ENCODE data around the gene TJP1.
"Not testable (repeated sequence)": the region's sequence is repeated elsewhere in the genome, so short reads cannot be mapped to it uniquely, and the experiment has no call there.

TJP1 gene

DNA sequence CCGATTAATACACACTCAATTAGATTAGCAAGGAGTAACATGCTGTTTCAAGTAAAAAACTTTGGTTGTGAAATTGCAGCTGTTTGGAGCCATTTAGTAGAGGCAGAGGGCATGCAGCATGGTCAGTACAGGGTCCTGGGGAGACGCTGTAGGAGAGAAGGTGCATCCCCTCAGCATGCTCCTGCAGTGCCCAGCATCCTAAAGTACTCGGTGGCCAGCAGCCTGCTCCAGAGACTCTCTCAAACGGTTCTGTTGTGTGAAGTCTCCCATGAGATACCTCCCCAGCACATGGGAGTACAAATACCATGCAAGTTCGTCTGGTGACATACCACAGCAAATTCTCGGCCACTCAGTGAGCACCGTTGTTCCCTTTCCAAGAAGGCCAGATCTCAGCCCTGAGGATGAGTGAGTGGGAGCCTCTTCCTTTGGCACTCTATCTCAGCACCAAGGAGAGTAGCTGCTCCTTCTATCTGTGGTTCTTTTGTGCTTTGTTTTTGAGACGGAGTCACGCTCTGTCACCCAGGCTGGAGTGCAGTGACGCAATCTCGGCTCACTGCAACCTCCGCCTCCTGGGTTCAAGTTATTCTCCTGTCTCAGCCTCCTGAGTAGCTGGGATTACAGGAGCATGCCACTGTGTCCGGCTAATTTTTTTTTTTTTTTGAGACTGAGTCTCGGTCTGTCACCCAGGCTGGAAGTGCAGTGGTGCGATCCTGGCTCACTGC is 72.7 kb downstream of the TJP1 start:
- peak; percentile 2 for DNase-seq

GRCh38 chr15:29747837-29748417 is 74.3 kb downstream of the TJP1 start:
- peak; percentile 26 for DNase-seq

- no peak for DNase-seq
Observed at GRCh38 chr15:29743475-29743874, 78.8 kb downstream of the TJP1 start.

GRCh38 chr15:29740692-29741311 is 81.5 kb downstream of the TJP1 start:
- no peak for DNase-seq

- DNase-seq, result peak; percentile 37
Observed at GRCh38 chr15:29736744-29737020, 85.6 kb downstream of the TJP1 start.

DNA sequence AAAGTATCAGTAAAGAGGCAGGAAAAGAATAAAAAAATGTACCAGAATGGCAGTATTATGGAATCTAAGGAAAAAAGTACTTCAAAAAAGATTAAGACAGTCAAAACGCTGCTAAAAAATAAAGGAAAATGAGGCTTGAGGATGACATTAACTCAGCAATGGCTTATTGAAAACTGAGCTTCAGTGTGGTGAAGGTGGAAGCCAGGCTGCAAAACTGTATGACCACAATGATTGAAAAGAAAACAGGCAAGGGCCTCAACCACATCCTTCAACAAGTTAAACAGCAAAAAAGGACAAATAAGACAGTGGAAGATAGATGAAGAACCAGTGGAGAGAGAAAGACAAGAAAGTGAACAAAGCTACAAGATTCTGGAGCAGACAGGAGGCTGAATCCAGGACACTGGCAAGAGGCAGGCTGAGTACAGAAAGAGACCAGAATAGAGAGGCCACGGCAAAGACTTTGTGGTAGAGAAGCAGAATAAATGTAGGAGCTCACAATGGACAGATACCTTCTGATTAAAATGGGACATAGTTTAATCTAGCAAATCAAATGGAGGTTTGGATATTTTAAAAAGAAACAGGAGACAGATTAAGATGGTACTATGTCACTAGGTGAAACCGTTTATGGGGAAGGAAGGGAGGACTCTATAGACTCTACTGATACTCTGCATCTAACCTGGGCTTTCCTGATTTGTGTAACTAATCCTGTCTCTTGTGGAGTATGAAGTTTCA is 86.1 kb downstream of the TJP1 start:
- DNase-seq, result no peak

- DNase-seq, result peak; percentile 19
Observed at GRCh38 chr15:29734917-29735572, 87.2 kb downstream of the TJP1 start.

DNA sequence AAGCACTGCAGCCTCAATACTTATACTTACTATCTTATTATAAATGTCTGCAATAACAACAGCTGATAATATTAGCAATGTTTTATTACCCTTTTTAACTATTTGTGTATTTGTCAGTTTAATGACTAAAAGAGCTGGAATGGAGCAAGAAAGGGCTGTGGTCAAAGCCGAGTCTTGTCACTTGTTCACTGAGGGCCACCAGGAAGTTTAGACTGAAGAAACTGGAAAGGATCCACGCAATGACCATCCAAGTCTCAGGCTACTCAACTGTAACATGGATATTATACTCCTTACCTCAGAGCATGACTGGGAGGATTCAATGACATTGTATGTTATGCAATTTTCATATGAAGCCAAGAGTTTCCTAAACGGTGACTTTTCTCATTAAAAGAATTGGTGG is 90.4 kb downstream of the TJP1 start:
- DNase-seq, result no peak

GRCh38 chr15:29730471-29730870 is 91.8 kb downstream of the TJP1 start:
- DNase-seq, result not testable (repeated sequence)

DNA sequence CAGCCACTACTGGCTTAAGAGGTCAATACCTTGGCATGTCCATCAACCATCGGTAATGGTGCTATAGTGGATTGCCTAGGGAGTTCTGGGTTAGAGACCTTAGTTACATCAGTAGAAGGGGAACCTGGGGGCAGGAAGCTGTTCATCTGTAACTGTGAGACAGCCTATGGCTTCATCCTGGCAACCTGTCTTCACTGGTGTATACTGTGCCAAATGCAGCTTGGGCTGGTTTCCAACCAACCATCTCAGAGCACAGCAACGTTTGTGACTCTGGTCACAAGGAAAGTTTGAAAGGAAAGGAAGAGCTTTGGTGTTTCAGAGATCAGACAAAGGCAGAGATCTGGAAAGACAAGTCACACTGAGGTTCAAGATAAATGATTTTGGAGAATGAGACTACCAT is 93.8 kb downstream of the TJP1 start:
- DNase-seq, result no peak

GRCh38 chr15:29727871-29728270 is 94.4 kb downstream of the TJP1 start:
- no peak for DNase-seq

DNA sequence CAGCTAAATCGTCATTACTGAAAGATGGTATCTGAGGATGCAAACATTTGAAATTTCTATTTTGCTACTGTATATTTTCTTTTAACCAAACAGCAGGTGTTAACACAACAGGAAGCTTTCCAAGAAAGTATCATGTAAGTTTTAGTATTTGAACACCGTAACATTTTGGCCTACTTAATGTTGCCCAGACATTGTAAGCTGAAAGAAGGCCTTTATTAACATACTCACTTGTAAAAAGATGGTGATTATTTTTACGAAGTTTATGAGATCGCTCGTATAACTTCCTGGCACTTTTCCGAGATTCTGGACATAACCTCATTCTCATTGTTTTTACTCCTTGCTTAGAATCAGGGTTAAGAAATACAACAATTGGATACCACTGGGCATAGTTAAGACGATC is 95.7 kb downstream of the TJP1 start:
- no peak for DNase-seq

DNA sequence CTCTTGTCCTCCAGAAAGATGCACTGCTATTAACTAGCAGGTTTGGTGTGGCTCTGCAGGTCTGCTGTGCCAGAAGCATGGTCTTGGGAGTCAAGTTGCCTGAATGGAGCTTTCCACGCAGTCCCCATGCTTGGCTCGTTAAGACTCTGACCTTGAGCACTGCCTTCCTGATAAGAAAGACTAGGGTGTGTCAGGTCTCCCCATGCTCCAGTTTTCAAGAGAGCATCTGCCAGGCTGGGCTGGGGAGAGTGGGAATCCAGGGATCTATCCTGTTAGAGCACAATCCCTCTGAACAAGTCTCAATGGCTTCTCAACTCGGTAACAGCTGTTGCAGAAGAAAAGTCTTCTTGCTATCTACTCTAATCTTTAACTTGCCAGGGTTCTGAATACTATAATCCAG is 98.2 kb downstream of the TJP1 start:
- no peak for DNase-seq

DNA sequence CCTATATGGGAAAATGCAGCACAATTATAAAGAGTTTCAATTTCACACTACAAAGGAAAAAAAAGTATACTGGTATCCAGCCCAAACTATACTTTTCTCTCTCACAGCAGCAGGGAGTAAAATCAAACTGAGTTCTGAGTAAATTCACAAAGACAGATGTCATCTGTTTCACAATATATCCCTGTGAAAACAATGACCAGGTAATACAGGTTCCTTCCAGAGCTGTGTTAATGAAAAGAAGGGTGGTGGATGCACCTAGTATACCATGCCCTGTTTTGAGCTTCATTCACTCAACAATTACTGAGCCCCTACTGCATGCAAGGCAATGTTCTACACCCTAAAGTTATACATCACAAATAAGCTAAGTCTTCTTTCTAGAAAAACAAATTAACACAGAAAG is 108.5 kb downstream of the TJP1 start:
- DNase-seq, result no peak

DNA sequence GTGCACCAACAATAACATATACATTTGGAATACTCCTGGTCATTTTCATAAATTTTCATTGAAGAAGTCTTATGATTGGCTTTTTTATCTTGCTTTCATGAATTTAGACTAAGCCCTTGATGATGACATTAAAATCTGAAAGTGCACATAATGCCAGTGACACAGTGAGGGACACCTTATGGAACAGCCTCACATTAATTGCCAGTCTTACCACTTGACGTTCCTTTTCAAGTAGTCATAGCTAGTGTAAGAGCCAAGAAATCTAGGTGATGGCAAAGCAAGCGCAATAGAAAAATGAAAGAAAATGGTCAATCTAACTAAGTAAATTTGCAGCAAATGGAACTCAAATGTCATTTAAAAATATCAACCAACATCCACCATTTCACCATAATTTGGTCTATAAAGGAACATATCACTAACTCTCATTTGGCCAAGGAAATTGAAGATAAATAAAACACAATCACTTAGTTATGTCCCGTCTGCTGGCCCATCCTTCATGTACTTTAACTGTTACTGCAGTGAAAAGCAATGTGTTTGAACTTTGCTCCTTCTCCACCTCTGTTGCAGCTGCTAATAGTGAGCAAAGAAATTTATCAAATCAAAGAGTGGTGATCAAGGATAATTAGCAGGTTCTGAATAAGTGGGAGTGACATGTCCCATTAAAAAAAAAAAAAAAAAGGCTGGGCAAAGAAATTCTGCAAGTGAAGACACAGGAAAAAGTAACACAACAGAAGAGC is 110.0 kb downstream of the TJP1 start:
- DNase-seq, result no peak

DNA sequence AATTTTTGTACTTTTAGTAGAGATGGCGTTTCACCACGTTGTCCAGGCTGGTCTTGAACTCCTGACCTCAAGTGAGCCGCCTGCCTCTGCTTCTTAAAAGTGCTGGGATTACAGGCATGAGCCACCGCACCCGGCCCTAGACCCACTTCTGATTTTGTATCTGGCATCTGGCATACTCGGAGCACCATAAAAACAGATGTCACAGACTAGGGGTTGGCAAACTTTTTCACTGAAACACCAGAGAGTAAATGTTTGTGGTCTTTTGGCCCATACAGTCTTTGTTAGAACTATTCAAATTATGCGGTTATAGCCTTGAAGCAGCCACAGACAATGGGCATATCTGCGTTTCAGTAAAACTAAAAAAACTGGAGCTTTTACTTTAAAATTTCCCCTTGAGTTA is 110.7 kb downstream of the TJP1 start:
- no peak for DNase-seq

GRCh38 chr15:29708519-29708918 is 113.7 kb downstream of the TJP1 start:
- DNase-seq, result no peak

DNA sequence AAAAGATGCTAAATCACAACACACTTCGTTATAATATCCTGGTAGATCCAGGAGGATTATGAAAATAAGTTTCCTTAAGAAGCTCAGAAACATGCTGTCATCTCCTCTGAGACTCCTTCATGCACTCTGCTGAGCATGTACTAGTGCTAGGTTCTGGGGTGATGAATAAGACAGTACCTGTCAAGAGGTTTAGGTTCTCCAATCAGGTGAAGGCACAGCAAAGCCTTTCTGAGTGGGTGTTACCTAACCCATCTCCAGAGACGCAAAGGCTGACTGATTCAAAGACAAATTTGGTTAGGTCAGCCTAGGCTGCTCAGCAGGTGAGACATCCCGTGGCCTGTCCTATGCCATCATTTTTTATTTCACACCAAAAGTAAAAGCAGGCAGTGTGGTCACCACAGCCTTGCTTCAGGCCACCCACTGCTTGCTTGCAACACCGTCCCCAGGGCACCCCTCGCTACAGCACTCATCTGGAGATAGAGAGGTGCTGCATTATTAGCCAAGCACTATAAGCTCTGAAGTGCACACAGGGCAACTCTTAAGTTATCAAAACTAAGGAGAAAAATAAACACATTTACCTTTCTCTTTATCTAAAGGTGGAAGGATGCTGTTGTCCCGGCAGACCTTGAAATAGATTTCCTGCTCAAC is 117.2 kb downstream of the TJP1 start:
- DNase-seq, result no peak

DNA sequence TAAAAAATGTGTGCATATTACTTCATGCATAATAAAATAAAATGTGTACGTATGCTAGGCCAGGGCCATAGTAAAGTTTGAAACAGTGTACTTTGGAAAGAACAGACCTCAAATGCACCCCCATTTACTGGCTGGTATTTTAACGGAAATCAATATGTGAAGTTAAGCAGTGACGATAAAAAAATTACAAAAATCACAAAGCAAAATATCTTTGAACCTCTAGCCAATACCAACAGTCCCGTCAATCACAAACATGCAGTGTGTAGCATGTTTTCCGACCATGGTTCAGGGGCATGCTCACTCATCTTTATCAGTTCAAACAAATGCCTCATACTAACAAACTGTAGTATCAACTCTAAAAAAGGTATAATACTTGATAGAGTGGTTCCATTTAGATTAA is 121.1 kb downstream of the TJP1 start:
- DNase-seq, result no peak

GRCh38 chr15:29700296-29700695 is 122.0 kb downstream of the TJP1 start:
- DNase-seq, result no peak

DNA sequence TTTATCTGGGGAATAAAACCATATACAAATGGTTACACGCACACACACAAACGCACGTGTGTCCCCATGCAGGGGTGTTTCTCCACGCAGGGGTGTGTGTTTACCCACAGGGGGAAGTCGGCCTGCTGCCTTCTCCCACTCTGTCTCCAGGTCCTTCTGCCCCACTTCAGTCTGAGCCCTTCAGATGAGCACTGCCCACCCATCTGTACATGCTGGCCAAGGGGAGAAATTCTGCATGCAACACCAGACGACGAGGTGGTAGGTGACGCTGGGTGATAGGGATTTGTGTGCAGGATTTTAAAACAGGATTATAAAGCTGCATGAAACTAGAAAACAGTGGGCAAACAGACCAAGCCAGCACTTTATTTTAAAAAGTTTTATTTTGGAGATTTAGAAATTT is 122.5 kb downstream of the TJP1 start:
- no peak for DNase-seq

DNA sequence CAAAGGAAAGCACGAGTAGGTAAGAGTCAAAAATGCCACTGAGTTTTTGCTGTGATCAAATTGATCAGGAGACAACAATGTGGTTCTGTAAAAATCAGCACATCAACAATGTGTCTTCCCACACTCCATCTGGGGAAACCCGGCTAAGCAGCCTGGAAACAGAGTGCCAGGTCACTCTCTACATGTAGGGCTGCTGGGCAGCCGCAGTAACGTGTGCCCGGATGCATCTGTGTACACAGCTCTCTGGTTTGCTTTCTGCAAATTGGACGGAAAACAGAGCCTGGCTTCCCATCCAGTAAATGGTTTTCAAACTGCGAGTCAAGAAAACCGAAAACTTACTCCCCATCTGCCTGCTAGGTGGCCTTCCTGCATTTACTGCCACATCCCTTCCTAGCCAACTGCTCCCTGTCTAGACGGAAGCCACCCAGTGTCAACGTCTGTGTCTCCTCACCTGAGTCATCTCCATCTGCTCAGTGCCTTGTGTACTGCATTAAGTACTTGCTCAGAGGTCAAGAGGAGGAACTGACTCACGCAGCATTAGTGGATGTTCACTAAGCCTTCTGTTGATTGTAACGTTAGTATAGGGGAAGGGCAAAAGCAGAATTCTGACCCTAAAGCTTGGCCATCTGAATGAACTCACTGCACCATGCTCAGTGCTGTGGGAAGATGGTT is 124.1 kb downstream of the TJP1 start:
- DNase-seq, result peak; percentile 49
